ENCODE results near the gene ARFGEF3.

- TF ChIP-seq CTCF (IDR thresholded peaks at IDR 0.05) = no peak
- no peak for TF ChIP-seq POLR2A (IDR thresholded peaks at IDR 0.05)
Observed at GRCh38 chr6:138160329-138161087, 1.2 kb upstream of the ARFGEF3 start.
